ENCODE results near the gene PPP1R15B.

Gene PPP1R15B

GRCh38 chr1:204363335-204364114, 48.1 kb downstream of the PPP1R15B start:
- peak; percentile 89 for DNase-seq

- no peak for DNase-seq
Measured at GRCh38 chr1:204362984-204363334, 48.7 kb downstream of the PPP1R15B start.

- no peak for DNase-seq
Measured at GRCh38 chr1:204361781-204362180, 49.8 kb downstream of the PPP1R15B start.

GRCh38 chr1:204361341-204361771, 50.3 kb downstream of the PPP1R15B start:
- DNase-seq: no peak

- DNase-seq: no peak
Measured at GRCh38 chr1:204360314-204360713, 51.3 kb downstream of the PPP1R15B start.

- peak; percentile 39 for DNase-seq
Measured at GRCh38 chr1:204359474-204360255, 52.0 kb downstream of the PPP1R15B start, which contains the start of gene PLEKHA6. PLEKHA6 (minus strand) TSS chr1:204359929; CDS start chr1:204273727, 86,202 bp downstream.

- DNase-seq: no peak
Measured at GRCh38 chr1:204359131-204359473, 52.5 kb downstream of the PPP1R15B start.

- DNase-seq: no peak
Measured at GRCh38 chr1:204358605-204359004, 53.0 kb downstream of the PPP1R15B start.

GRCh38 chr1:204357551-204358490, 53.8 kb downstream of the PPP1R15B start:
- DNase-seq: no peak

- DNase-seq: no peak
Measured at GRCh38 chr1:204356997-204357396, 54.6 kb downstream of the PPP1R15B start.

GRCh38 chr1:204355913-204356312, 55.7 kb downstream of the PPP1R15B start:
- no peak for DNase-seq

GRCh38 chr1:204354579-204354978, 57.0 kb downstream of the PPP1R15B start:
- DNase-seq: no peak

Data from OCI-M1 (cell line).